GM19452 (cell line): Measurements from ENCODE around the gene C2orf49.

Experiments
- ATAC-seq: cut with Tn5 transposase; IDR thresholded peaks from one replicate; pipeline ENCODE4 v1.9.1; 2021; ENCODE audit not compliant: unreplicated experiment

The C2orf49 gene

GRCh38 chr2:105358593-105358992 lies 21.3 kb downstream of the C2orf49 start:
- ATAC-seq, result no peak

DNA sequence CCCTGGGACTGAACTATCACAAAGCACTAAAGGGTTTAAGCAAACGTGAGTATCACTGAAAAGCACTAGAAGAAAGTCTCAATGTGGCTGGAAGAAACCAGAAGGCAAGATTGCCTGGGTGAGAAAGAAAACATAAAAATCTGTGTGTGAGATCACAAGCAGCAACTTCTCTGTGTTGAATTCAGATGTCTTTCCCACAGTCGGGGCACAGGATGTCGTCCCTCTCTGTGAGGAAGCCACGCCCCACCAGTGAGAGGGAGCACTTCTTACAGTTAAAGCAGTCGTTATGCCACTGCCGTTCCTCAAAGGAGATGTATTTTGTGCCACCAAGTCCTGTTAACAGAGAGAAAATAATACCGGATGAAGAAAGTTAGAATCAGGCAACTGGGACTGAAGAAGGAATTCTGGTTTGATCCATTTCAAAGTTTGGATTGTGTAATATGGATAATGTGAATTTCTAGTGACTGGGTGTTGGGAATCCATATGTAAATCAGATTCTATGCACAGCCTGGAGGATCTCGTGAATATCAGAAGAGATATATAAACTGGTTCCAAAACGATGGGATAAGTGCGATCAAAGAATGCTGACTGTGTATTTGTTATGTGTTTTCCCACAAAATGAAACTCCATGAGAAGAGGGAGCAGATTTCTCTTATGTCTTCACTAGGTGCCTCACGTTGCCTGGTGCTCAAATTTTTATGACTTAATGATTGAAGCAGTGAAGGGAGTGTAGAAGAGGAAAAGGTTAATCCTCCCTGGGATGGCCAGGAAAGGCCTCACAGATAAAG lies 24.0 kb downstream of the C2orf49 start:
- no peak for ATAC-seq

GRCh38 chr2:105362862-105363591 lies 25.7 kb downstream of the C2orf49 start:
- ATAC-seq, result no peak

- no peak for ATAC-seq
Measured at GRCh38 chr2:105364436-105365139, 27.2 kb downstream of the C2orf49 start.

DNA sequence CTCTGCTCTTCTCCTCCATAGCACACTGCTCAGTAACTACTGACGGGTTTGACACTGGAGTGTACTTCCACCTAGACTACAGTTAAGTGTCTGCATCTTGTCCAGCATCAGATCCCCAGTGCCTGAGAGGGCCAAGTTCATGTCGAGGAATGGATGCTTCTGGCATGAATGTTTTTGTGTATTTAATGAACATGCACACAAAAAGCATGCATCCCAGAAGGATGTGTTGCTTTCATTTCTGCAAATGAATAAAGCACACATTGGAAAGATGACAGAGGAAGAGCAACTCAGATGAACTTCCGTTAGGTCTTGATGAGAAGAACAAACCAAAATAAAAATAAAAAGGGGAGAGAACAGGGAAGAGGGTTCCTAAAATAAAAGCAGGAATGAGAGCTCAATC lies 27.9 kb downstream of the C2orf49 start:
- no peak for ATAC-seq

GRCh38 chr2:105368759-105369408 lies 31.5 kb downstream of the C2orf49 start:
- no peak for ATAC-seq

GRCh38 chr2:105369777-105370690 lies 32.7 kb downstream of the C2orf49 start:
- peak; percentile 89 for ATAC-seq

DNA sequence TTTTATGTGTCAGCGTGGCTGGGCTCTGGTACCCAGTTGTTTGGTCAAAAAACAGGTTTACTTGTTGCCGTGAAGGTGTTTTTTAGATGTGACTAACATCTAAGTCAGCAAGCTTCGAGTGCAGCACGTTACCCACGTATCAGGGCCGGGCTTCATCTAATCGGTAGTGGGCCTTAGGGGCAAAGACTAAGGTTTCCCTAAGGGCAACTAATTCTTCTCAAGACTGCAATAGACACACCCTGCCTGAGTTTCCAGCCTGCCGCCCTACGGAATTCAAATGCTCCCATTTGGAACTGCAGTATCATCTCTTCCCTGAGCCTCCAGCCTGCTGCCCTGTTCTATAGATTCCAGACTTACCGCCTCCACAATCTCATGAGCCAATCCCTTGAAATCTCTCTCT lies 33.8 kb downstream of the C2orf49 start:
- ATAC-seq, result no peak

DNA sequence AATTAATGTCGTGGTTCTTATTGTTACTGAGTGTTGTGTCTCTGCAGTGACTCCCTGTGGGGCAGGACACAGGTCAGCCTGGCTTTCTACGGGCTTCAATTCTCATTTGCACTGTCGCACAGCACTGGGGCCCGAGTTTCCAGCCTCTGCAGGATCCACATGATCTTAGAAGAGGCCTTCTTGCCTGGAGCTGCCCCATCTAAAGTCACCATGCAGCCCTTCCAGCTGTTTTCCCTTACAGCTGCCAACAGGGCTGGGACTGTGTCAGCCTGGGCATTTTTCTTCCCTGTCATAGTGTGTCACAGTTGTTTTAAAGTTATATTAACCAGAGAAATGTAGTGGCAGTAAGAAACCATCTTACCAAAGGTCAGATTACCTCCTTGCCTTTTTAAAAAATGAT lies 34.5 kb downstream of the C2orf49 start:
- no peak for ATAC-seq

GRCh38 chr2:105373344-105373781 lies 36.0 kb downstream of the C2orf49 start:
- peak; percentile 21 for ATAC-seq

DNA sequence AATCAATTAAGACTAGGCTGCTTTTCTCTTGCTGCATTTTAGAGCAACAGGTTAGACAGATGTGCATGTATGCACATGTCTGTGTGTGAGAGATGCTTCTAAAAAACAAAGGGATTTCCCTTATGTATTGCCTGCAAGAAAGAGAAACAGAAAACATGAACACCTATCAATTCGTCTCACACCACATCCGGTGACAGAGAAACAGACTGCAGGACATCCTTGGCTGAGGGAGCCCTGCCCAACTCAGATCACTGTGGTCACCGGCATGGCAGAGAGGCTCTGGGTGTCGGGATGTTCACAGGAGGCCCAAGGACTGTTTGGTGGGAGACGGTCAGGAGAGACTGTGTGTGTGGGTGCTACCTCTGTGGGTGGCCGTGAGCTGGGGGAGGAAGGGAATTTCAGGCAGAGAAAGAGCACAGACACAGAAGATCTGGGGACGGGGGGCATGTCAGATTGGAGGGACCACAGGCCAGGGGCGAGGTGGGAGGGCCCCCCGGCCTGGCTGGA lies 36.6 kb downstream of the C2orf49 start:
- ATAC-seq, result peak; percentile 84

GRCh38 chr2:105375001-105375561 lies 37.7 kb downstream of the C2orf49 start:
- no peak for ATAC-seq

- no peak for ATAC-seq
Measured at GRCh38 chr2:105376010-105376409, 38.7 kb downstream of the C2orf49 start.

DNA sequence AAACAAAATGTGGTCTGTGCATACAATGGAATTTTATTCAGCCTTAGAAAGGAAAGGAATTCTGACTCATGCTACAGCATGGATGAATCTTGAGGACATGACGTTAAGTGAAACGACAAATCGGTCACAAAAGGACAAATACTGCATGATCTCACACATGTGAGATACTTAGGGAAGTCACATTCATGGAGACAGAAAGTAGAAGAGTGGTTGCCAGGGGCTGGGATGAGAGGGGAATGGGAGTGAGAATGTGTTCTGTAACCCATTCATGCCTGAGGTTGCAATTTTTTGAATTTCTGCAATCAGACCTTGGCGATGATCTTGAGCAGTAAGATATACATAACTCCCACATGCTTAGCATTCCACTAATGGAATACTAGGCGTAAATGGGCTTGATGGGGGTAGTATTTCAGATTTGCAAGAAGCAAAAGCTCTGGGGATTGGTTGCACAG lies 39.5 kb downstream of the C2orf49 start:
- no peak for ATAC-seq

- no peak for ATAC-seq
Measured at GRCh38 chr2:105377871-105378270, 40.5 kb downstream of the C2orf49 start.

DNA sequence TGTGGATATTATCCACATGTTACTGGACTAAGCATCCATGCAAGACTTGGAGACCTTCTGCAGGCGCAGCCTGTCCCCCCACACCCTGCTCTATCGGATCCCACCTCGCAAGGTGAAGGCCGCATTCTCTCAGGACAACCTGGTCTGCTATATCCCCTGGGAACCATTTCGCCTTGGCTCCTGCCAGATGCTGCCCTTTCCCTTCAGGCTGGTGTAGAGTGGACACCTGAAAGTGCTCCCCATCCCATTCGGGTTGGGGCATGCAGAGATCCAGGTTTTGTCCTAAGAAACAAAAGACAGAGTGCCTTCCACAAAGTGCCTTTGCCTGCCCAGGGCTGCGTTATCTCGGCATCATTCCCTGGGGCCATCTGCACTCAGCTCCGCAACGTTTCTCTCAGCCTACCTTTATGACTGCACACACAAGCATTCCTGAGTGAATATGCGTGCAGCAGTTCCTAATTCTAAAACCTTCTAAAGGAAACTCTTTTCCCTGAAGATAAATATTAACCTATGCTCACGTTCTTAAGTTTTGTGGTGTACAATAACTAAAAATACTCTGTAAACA lies 41.0 kb downstream of the C2orf49 start:
- ATAC-seq, result no peak

- ATAC-seq, result no peak
Measured at GRCh38 chr2:105378921-105379383, 41.6 kb downstream of the C2orf49 start.

GRCh38 chr2:105379741-105380186 lies 42.4 kb downstream of the C2orf49 start:
- no peak for ATAC-seq
